Cardiac fibroblast (primary cell): Measurements from ENCODE around the gene CLCN4.

Experiments used
- DNase-seq, 2 donors: peaks; one replicate each; pipeline versions ENCODE4 v3.0.0 to v3.0.0-alpha.2; 2010; ENCODE audit warnings: low read depth in 2 of 2
- H3K4me3 ChIP-seq, 2 donors: replicated peaks in 1 of 2; 1 replicate in 1 of 2; 2 replicates in 1 of 2; pipeline ENCODE4 v1.5.1; 2011; ENCODE audit warnings: low read depth in 2 of 2, low read length in 2 of 2, mild to moderate bottlenecking in 2 of 2, moderate library complexity in 1 of 2
- CTCF ChIP-seq: IDR thresholded peaks from one replicate; pipeline ENCODE4 v1.5.1; 2011; ENCODE audit warnings: low read depth, mild to moderate bottlenecking, low read length, inconsistent platforms

CLCN4 gene

DNA sequence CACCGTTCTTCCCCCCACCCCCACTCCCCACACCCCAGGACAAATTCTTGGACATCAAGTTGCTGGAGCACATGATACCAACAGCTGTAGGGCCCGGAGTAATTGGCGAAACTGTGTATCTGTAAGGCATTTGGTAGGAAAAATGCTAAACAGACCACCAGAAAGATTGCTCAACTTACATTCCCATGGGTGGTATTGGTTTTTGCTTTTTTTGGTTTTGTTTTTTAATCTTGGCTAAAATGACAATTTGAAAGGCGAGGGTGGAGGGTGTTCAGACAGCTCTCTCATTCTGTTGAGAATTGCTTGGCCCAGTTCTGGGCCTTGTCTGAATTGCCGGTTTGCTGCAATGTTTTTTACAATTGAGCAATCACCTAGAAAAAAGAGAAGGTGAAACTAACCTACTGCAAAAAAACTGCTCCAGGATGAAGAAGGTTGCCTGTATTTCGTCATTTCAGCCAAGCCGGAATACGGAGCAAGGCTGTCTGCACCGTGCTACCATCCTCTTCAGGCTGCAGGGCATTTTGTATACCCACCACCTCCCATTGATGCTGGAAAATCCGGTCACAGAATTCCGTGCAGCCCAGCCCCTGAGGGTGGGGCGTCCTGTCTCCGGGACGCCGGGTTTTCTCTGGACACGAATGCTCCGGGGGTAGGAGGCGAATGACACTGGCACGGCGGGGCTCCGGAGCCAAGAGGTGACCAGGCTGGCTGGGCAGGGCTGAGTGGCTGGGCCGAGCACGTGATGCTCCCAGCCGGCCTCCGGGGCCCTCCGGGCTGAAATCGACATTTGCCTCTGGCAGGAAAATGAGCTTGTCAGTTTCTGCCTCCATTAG, at the start of gene CLCN4:
CLCN4 (plus strand) TSS at position 777 of the 833 bp plus-strand sequence. CDS start 28,058 bp downstream, outside the sequence.
- TF ChIP-seq CTCF = no peak
- DNase-seq = peak; percentile 36 to 71
- peak within 1 kb of the TSS; percentile 33 to 34 for H3K4me3 ChIP-seq

- no peak for TF ChIP-seq CTCF
- no peak for DNase-seq
- H3K4me3 ChIP-seq = no peak overlapping the region
Observed at GRCh38 chrX:10107483-10107882, 49.3 kb upstream of the CLCN4 start.

DNA sequence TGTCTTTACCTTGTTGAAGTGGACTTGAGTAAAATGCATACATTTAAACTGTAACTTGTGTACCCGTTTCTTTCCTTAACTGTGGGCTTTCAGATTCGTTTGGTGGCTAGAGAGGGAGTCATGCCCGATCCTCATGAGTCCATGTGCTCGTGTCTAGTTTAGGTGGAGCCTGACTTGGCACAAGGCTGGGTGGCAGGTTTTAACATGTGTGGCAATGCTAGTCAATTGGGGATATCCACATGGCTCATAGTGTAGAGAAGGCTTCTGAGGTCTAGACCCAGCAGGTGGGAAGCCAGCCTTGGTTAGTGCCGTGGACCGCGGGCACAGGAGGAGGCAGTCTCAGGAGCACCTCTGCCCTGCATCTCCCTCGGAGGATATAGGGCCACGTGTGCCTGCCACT, 48.5 kb upstream of the CLCN4 start:
- no peak for TF ChIP-seq CTCF
- no peak overlapping the region for H3K4me3 ChIP-seq
- no peak for DNase-seq

DNA sequence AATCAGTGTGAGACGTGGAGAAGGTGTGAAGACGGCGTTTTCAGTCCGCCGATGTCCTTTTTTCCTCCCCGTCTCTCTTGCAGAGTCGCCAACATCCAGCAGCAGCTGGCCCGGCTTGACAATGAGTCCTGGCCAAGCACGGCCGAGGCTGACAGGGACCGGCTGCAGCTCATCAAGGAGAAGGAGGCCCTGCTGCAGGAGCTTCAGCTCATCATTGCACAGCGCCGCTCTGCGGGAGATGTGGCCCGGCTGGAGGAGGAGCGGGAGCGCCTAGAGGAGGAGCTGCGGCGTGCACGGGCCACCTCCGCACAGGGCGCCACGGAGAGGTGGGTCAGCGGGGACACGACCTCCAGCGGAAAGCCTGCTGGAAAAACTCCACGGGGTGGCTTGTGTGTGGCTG, 47.1 kb upstream of the CLCN4 start:
- H3K4me3 ChIP-seq = no peak overlapping the region
- DNase-seq = peak in 1 of 2 donors; percentile 19
- no peak for TF ChIP-seq CTCF

DNA sequence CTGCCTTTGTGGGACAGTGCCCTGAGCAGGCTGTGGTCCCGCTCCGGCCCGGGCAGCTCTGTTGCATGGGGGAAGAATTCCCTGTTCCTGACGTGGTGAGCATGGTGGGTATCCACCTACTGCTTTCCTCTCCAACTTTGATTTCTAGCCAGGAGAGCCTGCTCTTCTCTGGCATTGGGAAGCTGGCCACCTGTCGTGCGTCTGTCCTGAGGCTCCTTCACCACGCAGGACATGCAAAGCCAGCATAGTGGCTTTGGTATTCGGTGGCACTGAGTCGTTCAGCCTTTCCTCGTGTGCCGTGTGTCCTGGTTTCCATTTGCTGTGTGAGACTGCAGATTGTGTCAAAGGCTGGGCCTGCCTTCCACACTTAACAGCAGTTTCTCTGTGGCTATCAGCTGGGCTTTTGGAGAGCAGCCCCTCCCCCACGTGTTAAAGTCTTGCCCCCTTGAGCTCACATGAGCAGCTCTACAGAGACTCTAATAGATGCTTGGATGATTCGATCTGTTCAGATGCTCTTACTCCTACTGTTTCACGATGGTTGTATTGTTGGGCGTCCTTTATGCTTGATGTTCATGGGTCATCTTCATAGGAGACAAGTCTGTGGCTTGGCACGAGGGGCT, 46.3 kb upstream of the CLCN4 start:
- no peak overlapping the region for H3K4me3 ChIP-seq
- no peak for TF ChIP-seq CTCF
- no peak for DNase-seq

DNA sequence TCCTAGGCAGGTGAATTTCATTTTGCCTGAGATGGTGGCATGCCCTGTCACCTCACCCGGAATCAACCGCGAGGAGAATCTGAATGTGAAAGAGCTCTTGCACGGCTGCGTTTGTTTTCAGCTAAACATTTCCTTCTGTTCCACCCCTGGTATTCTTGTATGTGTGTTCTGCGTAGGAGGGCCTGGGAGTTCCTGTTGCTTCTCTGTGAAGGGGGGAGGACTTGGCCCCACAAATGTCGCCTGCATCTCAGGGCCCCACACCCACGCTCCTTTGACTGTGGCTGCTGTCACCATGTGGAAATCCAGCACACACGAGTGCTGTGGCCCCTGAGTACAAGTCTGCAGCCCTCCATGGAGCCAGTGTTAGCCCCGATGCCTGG, 45.8 kb upstream of the CLCN4 start:
- no peak for DNase-seq

More for the DNA sequence above, 45.8 kb upstream of the CLCN4 start:
- H3K4me3 ChIP-seq = no peak overlapping the region
- TF ChIP-seq CTCF = no peak
